MV-4-11 (cell line): ENCODE results near the gene TMED3.
"Not testable (repeated sequence)": the region's sequence is repeated elsewhere in the genome, so short reads cannot be mapped to it uniquely, and the experiment has no call there.

Source experiments
- DNase-seq: peaks from one replicate; lab custom pipeline; 2025; lab: John Stamatoyannopoulos, UW

Gene TMED3

GRCh38 chr15:79316864-79317263 lies 6.0 kb downstream of the TMED3 start:
- no peak for DNase-seq

- DNase-seq: not testable (repeated sequence)
These were observed 9.1 kb downstream of the TMED3 start for GRCh38 chr15:79319973-79320372.

GRCh38 chr15:79321876-79322275 lies 11.0 kb downstream of the TMED3 start:
- DNase-seq: no peak

- DNase-seq: no peak
These were observed 11.4 kb downstream of the TMED3 start for GRCh38 chr15:79322306-79322705.

- DNase-seq: no peak
These were observed 12.0 kb downstream of the TMED3 start for GRCh38 chr15:79322945-79323344.

- DNase-seq: no peak
These were observed 18.3 kb downstream of the TMED3 start for GRCh38 chr15:79329171-79329611.

- no peak for DNase-seq
These were observed 22.1 kb downstream of the TMED3 start for GRCh38 chr15:79332824-79333510.

- DNase-seq: no peak
These were observed 26.7 kb downstream of the TMED3 start for GRCh38 chr15:79337591-79337990.

- peak; percentile 33 for DNase-seq
These were observed 28.8 kb downstream of the TMED3 start for GRCh38 chr15:79339588-79340314.

- no peak for DNase-seq
These were observed 29.3 kb downstream of the TMED3 start for GRCh38 chr15:79340315-79340602.

- no peak for DNase-seq
These were observed 30.5 kb downstream of the TMED3 start for GRCh38 chr15:79341396-79341795.

GRCh38 chr15:79349525-79349924 lies 38.6 kb downstream of the TMED3 start:
- no peak for DNase-seq

- DNase-seq: no peak
These were observed 41.3 kb downstream of the TMED3 start for GRCh38 chr15:79352206-79352605.

GRCh38 chr15:79357566-79357965 lies 46.7 kb downstream of the TMED3 start:
- peak; percentile 74 for DNase-seq

- no peak for DNase-seq
These were observed 47.2 kb downstream of the TMED3 start for GRCh38 chr15:79358069-79358468.

- no peak for DNase-seq
These were observed 53.8 kb downstream of the TMED3 start for GRCh38 chr15:79364571-79365240.

- DNase-seq: no peak
These were observed 54.9 kb downstream of the TMED3 start for GRCh38 chr15:79365765-79366164.

- DNase-seq: no peak
These were observed 55.8 kb downstream of the TMED3 start for GRCh38 chr15:79366691-79367090.

GRCh38 chr15:79370716-79371115 lies 59.8 kb downstream of the TMED3 start:
- peak; percentile 62 for DNase-seq

GRCh38 chr15:79371591-79371990 lies 60.7 kb downstream of the TMED3 start:
- peak; percentile 13 for DNase-seq

GRCh38 chr15:79372428-79372827 lies 61.5 kb downstream of the TMED3 start:
- DNase-seq: peak; percentile 15
